HG02943 (cell line): ENCODE measurements around the gene IL3.
A peak's percentile ranks its signal among the peaks of the same experiment; 100 is the strongest.
"Not testable (repeated sequence)": the region's sequence is repeated elsewhere in the genome, so short reads cannot be mapped to it uniquely, and the experiment has no call there.

ENCODE experiments used
- ATAC-seq: cut with Tn5 transposase; IDR thresholded peaks from one replicate; pipeline ENCODE4 v1.9.1; 2021; ENCODE audit warnings: mild to moderate bottlenecking, low read depth, moderate library complexity; ENCODE audit not compliant: unreplicated experiment

IL3 gene

DNA sequence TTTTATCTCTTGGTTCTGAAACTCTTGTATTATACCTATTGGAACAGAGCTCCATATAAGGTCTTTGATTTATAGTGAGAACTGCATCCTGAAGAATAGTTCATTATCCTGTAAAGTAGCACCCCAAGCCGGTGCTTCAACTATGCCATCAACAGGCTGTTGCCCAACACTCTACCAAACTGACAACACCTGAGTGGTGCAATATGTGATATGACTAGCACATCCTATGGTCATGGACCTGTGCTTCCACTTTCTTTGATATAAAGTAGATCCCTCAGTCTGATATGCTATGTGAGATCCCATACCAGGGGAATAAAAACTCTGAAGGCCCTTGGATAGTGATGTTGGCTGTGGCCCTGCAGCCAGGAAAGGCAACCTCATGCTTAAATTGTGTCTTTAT, 28.9 kb downstream of the IL3 start:
- ATAC-seq: no peak

DNA sequence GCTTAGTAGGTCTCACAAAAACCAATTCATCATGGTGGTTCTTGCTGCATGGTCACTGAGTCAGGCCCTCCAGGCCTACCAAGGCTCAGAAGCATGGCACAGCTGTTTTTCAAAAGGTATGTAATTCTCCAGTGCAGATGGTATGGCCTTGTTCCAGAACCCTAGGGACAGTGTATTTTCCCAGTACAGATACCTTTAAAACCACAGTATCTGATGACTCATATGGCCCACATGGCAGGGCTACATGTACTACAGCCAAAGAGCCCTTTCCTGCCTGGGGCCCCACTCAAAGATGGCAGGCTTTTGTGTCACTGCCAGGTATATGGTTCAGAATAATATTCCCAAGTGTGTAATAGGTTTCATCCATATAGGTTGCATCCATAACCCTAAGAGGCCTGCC, 29.7 kb downstream of the IL3 start:
- no peak for ATAC-seq

DNA sequence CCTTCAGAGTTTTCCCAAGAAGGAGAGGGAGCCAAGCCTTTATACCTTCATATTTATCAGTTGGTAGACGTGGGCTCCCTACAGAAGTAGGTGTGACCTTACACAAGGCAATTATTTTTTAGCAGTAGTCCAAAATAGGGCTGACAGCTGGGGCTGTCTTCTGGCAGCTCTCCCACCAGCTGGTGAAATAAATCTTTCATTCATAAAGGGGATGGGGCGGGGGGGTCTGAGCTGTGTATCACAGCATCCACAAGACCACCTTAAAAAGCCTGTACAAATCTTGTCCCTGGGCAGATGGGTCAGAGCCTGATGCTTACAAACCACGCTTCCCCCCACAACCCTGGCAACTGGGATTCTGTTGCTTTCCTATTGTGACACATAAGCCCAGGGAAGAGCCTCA, 32.8 kb downstream of the IL3 start:
- no peak for ATAC-seq

DNA sequence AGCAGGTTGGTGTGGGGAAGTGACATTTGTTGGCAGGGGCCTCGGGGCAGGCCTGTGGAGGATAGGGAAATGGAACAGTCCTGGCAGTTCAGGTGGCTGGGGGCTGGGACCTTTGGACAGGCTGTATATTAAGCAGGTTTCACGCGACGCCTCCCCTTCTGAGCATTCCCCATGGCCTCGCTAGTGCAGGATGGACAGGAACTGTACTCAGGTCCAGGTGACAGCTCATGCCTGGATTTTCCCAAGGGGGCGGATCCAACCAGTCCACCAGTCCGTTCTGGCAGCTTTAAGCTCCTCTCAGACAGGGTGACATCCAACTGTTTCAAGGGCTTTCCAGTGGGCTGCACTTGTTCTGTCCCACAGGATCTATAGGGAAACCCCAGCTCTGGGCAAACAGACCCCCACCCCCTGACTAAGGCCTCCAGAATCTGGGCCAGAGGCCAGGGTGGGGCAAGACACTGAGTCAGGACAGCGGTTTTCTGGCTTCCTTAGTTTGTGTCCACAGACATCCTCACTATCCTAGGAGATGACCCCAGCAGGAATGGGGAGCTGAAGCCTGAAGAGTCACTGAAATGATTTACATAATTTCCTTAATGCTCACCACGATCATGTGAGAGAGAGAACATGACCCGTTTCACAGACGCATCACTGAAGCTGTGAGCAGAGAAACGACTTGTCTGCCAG, 34.1 kb downstream of the IL3 start:
- ATAC-seq: no peak

DNA sequence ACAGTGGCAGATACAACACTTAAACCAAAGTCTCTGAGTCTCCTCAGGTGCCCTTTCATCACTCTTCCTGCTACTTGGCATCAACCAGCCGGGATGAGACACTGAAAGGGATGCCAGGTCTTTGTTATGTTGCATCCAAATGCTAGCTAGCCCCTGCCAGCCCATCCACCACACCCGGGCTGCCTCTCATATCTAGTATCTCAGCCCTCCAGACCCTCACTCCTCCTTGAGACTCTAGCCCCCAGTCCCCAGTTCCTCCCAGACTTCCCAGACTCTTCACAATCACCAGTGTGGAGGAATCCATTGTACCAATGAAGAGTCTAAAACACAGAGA, 34.6 kb downstream of the IL3 start:
- ATAC-seq: no peak

DNA sequence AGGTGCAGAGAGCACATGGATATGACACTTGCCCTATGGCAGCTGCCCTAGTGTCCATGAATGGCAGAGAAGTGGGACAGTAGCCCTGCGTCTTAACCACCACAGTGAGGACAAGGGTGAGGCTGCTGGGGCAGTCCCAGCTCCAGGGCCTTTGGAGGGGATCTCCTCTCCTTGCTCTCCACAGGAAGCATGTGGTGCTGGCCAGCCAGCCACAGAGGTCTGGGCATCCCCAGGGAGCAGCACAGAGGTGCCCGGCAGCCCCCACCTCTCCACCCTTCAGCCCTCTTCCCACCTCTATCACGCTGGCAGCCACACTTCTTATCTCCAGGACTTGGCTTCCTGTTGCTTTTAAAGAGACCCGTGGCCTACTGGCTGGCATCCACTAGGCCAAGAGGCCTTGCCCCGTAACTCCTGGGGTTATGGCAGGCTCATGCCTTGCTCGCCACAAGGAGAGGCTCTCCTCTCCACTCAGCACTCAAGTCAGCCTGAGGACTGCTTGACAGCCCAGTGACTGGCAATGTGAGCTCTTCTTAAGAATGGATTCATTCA, 35.0 kb downstream of the IL3 start:
- ATAC-seq: no peak

DNA sequence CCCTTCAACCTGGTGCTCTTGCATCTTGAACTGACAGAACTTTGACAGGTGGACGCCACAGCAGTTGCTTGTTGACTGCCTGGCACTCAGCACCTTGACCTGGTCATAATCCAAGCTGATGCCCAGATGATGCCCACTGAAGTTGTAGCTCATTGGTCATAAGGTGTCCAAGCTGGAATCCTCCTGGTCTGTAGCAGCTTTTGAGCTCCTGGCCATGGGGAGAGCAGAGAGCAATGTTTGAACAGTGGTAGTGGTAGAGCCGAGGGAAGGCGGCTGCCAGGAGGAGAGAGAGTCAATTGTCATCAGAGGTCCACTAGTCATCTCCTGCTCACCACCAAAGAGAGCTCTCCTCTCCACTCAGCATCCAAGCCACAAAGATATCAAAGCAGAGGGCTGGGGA, 36.4 kb downstream of the IL3 start:
- ATAC-seq: no peak

DNA sequence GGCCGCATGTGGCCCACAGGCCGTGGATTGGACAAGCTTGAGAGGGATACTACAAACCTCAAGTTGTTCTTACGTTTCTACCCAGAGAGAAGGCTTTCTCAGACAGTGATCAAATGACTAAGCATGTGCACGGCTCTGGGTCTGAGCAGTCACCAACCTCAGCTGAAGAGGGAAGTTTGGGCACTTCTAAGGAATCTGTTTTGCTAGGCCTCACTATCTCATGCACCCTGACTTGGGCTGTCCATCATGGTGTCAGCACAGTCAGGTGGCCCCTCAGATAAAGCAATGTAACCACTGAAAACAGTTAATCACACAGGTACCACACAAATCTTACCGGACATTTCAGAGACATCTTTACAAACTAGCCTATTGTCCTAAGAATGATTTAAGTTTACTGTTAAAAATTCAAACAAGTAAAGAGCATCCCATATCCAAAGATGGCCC, 37.7 kb downstream of the IL3 start:
- no peak for ATAC-seq

DNA sequence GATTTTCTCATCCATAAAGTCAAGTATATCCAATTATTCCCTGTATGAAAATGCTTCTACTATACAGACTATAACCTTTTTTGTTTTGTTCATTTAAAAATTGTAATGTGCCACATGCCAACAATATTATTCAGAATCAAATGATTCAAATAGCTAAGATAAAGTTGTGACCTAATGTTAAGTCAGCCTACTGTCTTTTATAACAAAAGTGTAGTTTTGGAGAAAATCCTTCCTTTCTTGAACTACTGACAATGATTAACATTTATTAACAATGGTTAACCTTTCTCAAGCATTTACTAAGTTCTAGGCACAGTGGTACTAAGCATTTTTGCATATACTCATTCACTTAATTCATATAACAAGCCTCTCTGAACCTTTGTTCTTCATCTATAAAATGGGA, 38.2 kb downstream of the IL3 start:
- ATAC-seq: no peak

DNA sequence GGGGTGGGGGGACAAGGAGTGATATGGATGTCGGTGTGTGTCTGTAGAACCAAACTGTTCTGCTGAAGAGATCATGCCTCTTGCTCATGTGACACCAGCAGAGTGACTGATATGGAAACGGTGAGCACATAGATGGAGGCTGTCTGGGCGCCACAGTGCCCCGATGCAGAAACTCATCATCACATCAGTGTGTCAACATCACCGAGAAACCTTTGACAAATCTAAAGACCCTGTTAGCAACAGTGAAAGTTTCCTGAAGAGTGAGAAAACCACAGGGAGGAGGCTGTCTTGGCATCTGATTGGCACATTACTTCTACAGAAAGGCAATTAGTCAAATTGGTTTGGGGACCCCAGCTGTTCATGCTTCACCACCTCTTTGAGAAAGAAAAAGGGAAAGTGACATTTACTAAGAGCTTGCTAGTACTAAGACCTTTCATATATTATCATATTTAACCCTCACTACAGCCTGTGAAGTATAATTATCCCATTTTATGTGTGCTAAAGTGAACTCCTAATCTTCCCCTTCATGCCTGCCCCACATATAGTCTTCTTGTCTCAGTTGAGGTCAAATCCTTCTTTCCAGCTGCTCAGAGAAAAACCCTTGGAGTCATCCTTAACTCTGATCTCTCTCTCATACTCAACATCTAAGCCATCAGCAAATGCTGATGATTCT, 38.8 kb downstream of the IL3 start:
- no peak for ATAC-seq

DNA sequence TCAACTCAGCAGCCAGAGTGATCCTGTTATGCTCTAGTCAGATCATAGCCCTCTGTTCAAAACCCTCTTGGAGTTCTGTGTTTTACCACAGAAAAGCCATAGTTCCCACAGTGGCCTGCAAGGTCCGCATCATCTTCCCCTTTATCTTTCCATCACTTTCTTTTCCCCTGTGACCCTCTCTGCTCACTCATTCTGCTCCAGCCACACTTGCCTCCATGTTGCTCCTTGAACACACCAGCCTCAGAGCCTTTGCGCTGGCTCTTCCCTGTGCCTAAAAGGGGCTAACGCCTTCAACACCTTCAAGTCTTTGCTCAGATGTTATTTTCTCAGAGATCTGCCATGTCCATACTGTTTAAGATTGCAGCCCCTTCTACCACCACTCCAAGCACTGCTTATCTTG, 39.5 kb downstream of the IL3 start:
- no peak for ATAC-seq

DNA sequence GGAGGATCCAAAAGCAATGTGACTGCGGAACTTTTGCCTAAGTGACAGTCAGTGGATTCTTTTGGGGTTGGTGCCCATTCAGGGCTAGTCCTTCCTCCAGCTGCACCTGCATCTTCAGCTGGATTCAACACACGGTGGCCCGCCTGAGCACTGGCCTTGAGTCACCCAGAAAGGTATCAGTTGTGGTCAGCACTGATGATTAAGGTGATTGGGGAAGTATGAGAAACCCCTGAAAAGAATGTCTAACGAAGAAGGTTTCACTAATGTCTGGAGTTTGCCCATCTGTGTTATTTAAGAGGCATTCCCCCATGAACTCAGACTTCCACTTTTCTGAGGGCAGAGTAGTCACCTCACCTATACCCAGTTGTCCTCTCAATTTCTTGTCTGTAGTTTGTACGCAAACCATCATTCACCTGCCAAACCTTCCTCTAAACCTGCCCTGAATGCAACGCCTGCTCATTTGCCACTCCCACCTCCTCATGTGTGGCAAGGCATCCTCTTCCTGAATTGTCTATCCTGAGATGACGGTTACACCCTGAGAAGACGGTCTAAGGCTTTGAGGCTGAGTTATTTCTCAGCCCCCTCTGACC, 40.3 kb downstream of the IL3 start:
- ATAC-seq: peak; percentile 34

DNA sequence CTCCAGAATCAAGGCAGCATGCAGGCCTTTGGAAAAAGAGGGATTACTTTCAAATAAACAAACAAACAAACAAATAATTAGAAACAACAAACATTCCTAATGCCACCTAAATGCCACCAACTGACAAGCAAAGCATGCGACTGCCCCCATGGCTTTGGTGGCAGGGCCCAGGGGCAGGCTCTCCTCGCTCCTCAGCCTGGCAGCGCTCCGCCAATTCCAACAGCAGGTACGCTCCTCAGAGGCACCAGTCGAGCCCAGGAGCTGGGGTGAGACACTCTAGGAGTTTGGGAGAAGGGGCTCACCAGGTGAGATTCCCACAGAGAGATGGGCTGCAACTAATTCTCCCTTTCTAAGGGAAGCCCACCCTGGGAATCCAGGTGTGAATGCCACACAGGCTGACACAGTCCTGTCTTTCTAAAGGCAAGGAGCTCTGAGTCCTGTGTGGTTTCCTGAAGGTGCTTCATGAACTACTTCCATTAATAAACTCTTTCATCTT, 41.0 kb downstream of the IL3 start:
- no peak for ATAC-seq

DNA sequence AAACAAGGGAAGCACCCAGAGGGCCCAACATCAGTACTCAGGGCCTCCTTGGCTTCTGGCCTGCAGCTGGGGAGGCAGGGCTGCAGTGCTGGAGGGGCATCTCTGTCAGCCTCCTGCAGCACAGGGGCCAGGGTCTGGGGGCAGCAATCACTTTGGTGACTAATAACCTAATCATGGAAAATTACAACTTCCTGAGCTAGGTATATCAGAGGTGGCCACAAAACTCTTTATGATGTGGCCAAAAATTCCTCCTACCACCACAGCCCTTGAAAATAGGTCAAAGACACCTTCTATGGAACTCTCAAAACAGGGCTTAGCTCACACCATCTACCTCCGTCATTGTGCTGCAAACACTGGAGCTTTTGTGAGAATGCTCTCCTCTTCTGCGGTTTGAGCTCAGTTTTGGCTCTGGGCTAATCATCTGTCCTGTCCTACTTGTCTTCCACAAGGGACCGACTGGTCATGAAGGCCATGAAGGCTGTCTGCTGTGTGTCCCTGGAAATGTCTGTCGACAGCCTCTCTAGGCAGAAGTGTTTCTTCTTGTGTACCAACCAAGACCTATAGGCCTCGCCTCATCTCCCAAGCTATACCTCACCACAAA, 41.7 kb downstream of the IL3 start:
- no peak for ATAC-seq

DNA sequence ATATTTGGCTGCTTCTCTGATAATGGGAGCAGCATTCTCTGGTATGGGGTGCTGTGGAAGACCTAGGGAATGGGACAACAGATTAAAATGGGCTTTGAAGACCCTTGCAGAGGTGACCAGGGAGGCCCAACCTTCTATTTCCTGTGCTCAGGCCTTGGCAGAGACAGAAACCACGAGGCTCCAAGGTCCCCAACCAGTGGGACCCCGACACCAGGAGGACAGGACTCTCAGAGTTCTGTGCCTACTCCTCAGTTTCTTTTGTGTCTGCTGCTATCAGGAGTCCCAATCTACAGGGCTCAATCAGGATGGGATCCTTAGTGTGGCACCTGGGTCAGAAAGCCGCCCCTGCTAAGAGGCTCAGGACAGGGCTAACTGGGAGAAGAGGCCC, 42.5 kb downstream of the IL3 start:
- no peak for ATAC-seq

DNA sequence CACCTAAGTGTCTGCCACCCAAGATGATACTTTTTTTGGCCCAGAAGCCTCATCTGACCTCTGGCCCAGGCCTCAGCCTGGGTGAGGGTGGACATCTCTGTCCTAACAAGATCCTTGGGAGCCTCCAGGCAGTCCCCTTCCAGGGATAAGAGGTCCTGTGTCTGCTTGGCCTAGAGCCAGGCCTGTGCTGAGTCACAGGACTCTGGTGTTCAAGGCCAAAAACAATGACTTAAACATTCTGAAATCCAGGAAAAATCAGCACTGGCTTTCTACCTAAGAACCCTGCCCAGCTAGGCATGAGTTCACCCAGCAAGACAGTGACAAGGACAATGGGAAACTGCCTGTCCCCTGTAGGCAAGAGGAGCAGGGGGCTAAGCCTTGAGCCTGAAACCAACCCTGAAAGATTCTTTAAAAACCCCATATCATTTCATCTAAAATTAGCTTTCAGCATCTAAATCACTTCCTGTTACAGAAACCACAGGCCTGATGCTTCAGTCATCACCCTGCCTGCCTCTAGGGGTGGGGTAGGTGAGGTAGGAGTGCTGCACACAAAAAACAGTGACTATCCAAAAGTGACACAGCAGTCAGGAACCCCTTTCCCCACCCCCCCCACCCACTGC, 43.0 kb downstream of the IL3 start:
- ATAC-seq: peak; percentile 69

DNA sequence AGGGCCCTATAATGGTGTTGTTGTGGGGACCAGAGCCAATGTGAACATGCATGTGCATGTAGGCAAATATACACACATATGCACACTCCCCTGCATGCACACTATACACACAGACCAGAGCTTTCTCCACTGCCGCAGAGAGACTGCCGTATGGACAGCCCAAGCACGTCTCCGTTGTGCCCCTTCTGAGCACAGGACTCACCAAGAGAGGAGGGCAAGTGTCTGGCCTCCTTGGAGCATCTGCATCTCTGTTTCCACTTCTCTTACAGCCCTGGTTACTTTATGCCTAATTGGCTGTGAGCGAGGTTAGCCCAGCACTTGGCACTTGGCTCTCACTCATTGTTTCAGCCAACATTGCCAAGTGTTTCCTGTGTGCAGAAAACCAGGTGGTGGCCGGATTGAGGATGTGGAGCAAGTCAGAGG, 43.5 kb downstream of the IL3 start:
- peak; percentile 33 for ATAC-seq

DNA sequence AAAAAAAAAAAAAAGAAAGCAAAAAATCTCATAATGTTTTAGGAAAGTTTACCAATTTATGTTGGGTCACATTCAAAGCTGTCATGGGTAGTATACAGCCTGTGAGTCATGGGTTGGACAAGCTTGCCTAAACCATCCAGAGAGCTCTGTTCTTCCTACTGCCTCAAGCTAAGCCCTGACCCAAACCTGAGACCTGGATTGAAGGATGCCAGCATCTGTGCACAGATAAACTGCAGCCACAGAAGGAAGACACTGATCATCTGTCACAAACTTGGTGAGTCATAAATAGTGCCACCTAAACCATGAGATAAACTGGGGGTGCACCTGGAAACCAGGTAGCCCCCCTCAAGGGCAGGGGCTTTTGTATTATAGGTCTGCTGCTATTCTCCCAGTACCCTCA, 44.1 kb downstream of the IL3 start:
- no peak for ATAC-seq

DNA sequence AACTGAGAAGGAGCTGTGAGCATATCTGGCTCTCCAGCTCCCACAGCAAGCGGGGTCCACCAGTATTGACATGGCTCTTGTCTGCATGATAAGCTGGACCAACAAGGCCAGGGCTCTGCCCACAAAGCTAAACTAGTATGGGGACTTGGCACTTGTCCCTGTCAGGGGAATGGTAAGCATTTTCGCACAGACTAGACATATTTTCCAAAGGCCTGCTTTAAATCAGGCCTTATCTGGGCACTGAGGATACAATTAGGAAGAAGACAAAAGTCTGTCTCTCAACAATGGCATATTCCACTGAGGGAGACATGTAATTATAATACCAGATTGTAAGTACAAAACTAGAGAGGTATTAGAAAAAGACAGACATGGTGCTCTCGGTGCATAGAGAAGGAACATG, 45.2 kb downstream of the IL3 start:
- no peak for ATAC-seq

DNA sequence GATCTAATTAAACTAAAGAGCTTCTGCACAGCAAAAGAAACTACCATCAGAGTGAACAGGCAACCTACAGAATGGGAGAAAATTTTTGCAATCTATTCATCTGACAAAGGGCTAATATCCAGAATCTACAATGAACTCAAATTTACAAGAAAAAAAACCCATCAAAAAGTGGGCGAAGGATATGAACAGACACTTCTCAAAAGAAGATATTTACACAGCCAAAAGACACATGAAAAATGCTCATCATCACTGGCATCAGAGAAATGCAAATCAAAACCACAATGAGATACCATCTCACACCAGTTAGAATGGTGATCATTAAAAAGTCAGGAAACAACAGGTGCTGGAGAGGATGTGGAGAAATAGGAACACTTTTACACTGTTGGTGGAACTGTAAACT, 48.0 kb downstream of the IL3 start:
- ATAC-seq: not testable (repeated sequence)

DNA sequence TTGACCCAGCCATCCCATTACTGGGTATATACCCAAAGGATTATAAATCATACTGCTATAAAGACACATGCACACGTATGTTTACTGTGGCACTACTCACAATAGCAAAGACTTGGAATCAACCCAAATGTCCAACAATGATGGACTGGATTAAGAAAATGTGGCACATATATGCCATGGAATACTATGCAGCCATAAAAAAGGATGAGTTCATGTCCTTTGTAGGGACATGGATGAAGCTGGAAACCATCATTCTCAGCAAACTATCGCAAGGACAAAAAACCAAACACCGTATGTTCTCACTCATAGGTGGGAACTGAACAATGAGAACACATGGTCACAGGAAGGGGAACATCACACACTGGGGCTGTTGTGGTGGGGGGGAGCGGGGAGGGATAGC, 48.5 kb downstream of the IL3 start:
- ATAC-seq: not testable (repeated sequence)
